ENCODE data around the gene PLEKHB1. TPM values are rescaled to one million over a fixed set of nuclear protein-coding genes. Genes with fewer than 3 reads are reported as not detected.

The PLEKHB1 gene, protein sequence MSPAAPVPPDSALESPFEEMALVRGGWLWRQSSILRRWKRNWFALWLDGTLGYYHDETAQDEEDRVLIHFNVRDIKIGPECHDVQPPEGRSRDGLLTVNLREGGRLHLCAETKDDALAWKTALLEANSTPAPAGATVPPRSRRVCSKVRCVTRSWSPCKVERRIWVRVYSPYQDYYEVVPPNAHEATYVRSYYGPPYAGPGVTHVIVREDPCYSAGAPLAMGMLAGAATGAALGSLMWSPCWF
- 10 to 100 TPM in 1 of 4 donors, 1 to 10 TPM in 3; 7.2 to 23.5 (median 9.6) TPM for total RNA-seq

DNA sequence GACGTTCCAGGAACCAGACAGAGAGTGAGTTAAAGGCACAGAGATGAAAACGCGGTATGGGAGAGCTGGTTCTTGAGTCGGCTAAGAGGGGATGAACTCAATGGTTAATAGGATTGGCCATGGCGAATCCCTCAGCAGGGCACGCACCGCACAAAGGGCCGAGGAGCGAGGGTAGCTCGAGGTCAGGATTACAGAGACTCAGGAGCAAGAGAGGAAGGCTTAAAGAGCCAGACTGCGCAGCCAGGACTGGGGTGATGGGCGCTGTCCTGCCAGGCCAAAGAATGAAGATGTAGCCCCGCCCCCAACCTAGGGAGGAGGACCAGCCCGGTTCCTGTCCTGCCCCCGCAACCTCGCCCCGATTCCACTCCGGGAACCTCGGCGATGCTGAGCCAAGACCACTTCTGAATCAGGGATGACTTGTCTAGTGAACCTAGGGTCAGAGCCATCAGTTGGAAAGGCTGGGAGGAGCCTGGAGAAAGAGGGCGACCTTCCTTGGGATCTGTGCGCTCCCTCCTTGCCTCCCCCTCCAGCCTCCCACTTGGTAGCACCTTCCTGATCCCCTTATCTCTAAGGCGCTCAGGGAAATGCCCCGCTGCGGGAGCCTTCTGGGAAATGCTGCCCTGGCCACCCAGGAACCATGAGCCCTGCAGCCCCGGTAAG lies at the start of gene PLEKHB1:
Gene PLEKHB1 (plus strand): TSS at position 610 of the 660 bp plus-strand sequence. CDS start 28 bp downstream, at position 638.
- 66 to 79% methylated on average over 10 to 26 of the region's 26 CpGs for WGBS, 2 donors (ENCODE audit: low coverage in 1 of 2)
- TF ChIP-seq, protein P1, sequence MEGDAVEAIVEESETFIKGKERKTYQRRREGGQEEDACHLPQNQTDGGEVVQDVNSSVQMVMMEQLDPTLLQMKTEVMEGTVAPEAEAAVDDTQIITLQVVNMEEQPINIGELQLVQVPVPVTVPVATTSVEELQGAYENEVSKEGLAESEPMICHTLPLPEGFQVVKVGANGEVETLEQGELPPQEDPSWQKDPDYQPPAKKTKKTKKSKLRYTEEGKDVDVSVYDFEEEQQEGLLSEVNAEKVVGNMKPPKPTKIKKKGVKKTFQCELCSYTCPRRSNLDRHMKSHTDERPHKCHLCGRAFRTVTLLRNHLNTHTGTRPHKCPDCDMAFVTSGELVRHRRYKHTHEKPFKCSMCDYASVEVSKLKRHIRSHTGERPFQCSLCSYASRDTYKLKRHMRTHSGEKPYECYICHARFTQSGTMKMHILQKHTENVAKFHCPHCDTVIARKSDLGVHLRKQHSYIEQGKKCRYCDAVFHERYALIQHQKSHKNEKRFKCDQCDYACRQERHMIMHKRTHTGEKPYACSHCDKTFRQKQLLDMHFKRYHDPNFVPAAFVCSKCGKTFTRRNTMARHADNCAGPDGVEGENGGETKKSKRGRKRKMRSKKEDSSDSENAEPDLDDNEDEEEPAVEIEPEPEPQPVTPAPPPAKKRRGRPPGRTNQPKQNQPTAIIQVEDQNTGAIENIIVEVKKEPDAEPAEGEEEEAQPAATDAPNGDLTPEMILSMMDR (IDR thresholded peaks at IDR 0.05), result no peak
- TF ChIP-seq POLR2A (IDR thresholded peaks at IDR 0.05) (no peak), POLR2AphosphoS5 (IDR thresholded peaks at IDR 0.05) (no peak), EP300 (IDR thresholded peaks at IDR 0.05; ENCODE audit: low read depth) (no peak)
- no peak for DNase-seq
- Histone ChIP-seq H3K4me1 (peaks cover 0 to 5% (median 2%) of the 10 kb centered on the region in 4 donors), H3K4me3 (peak within 1 kb of the TSS in 2 of 4 donors; percentile 29 to 36), H3K27ac (peak within 1 kb of the TSS in 2 of 4 donors; percentile 46 to 54), H3K36me3 (no peaks in the 10 kb centered on the region), H3K27me3 (no peaks in the 10 kb centered on the region), H3K9me3 (no peaks in the 10 kb centered on the region)
- in situ Hi-C loops (cut with MboI; ENCODE audit: low pct_ligation_motif_present in 1 of 4, low pct_unique_long_range_greater_than_20kb in 1 of 4, low sequenced_read_pairs in 3 of 4), result no loop called here
- intact Hi-C loops (cut with DNase I; ENCODE audit: low total_unique reads), result no loop called here

DNA sequence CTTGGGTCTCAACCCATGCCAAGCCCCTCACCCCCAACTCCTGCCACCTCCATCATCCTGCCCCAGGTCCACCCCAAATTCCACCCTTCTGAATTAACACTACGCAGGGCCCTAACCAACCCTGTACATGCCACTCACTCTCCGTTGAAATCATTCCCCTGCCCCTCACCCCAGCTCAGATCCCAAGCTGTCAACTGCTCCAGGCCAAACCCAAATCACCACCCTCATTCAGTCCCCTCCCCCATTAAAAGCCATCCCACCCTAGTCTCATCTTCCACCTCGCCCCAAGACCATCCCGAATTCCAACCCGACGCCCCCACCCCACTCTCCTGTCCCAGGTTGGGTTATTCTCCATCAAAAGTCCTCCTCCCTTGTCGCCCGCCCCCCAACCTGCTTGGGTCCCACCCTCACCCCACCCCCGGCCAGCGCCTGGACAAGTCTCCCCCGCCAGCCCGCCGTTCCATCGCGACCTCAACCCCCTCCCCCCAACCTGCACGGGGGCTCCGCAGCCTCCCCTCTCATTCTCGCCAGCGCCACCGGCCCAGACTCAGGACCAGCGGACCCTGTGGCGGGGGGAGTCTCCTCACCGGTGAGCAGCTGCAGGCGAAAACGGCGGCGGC lies 48.9 kb upstream of the PLEKHB1 start:
- TF ChIP-seq, protein P1 (IDR thresholded peaks at IDR 0.05), result no peak
- TF ChIP-seq POLR2AphosphoS5 (IDR thresholded peaks at IDR 0.05) (no peak), POLR2A (IDR thresholded peaks at IDR 0.05) (no peak), EP300 (IDR thresholded peaks at IDR 0.05; ENCODE audit: low read depth) (no peak)
- Histone ChIP-seq H3K27me3 (no peaks in the 10 kb centered on the region), H3K36me3 (no peaks in the 10 kb centered on the region), H3K4me3 (peak overlapping the region; percentile 65 to 99 (median 89)), H3K27ac (peak overlapping the region; percentile 81 to 87 (median 86)), H3K4me1 (peaks cover 6 to 43% (median 12%) of the 10 kb centered on the region in 4 donors), H3K9me3 (no peaks in the 10 kb centered on the region)
- 8 to 13% methylated on average over 3 to 17 of the region's 27 CpGs for WGBS, 2 donors (ENCODE audit: low coverage in 1 of 2)
- intact Hi-C loops (cut with DNase I; ENCODE audit: low total_unique reads), result no loop called here
- in situ Hi-C loops (cut with MboI; ENCODE audit: low pct_ligation_motif_present in 1 of 4, low pct_unique_long_range_greater_than_20kb in 1 of 4, low sequenced_read_pairs in 3 of 4), result no loop called here
- DNase-seq, result no peak

DNA sequence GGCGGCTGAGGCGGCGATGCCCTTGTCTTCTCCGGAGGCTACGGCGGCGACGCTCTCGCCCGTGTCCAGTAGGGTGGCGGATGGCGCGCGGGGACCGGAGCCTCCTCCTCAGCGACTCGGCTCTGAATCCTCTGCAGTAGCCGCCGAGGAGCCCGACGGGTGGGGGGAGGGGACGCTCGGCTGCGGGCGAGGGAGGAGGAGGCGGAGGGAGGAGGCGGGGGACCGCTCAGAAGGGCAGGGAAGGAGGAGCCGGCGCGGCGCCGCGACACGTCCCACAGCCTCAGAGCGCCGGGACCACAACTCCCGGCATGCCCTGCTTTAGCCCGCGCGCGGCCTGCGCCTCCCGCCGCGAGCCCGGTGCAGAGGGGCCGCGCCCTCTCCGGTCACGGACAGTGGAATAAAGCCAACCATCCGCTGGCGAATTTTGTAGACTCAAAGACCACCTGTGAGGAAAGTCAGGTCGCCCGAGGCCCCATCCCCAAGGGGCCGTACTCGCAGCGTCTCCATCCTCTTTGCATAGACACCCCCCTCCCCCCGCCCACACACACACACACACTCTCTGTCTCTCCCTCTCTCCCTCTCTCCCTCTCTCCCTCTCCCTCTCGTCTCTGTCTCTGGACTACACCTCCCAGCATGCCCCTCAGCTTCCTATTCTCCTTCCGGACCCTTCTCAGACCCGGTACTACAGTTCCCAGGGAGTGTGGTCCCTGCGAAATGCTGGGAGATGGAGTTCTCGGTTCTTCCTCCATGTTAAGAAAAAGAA lies 48.2 kb upstream of the PLEKHB1 start, which contains the start of gene FAM168A:
Gene FAM168A (minus strand): TSS at position 157 of the 763 bp plus-strand sequence. CDS start 129,638 bp downstream, outside the sequence.
- Histone ChIP-seq H3K4me3 (peak within 1 kb of the TSS; percentile 65 to 99 (median 89)), H3K9me3 (no peaks in the 10 kb centered on the region), H3K27me3 (no peaks in the 10 kb centered on the region), H3K36me3 (no peaks in the 10 kb centered on the region), H3K27ac (peak within 1 kb of the TSS; percentile 81 to 87 (median 86)), H3K4me1 (peaks cover 6 to 43% (median 12%) of the 10 kb centered on the region in 4 donors)
- intact Hi-C loops (cut with DNase I; ENCODE audit: low total_unique reads), result no loop called here
- DNase-seq, result peak; percentile 97
- 0 to 1% methylated on average over 7 to 32 of the region's 64 CpGs for WGBS, 2 donors (ENCODE audit: low coverage in 1 of 2)
- TF ChIP-seq POLR2AphosphoS5 (IDR thresholded peaks at IDR 0.05), result peak; percentile 68 to 83 (median 76)
- TF ChIP-seq EP300 (IDR thresholded peaks at IDR 0.05; ENCODE audit: low read depth), result no peak
- TF ChIP-seq, protein P1 (IDR thresholded peaks at IDR 0.05), result peak in 4 of 5 experiments; percentile 16 to 58 (median 32)
- TF ChIP-seq POLR2A (IDR thresholded peaks at IDR 0.05), result peak; percentile 46
- in situ Hi-C loops (cut with MboI; ENCODE audit: low pct_ligation_motif_present in 1 of 4, low pct_unique_long_range_greater_than_20kb in 1 of 4, low sequenced_read_pairs in 3 of 4), result no loop called here

All from transverse colon (tissue), 4 donors.